Measurements from ENCODE around the gene PON3. TPM values are rescaled to one million over a fixed set of nuclear protein-coding genes. Genes with fewer than 3 reads are reported as not detected.
A peak's percentile ranks its signal among the peaks of the same experiment; 100 is the strongest.

The PON3 gene
- total and polyA plus RNA-seq, 3 experiments from 2014 or later: not detected

- Histone ChIP-seq H3K9me3 (ENCODE audit: low read length) (no peaks in the 10 kb centered on the region), H3K27ac (ENCODE audit: low read depth, low read length) (no peak overlapping the region), H3K36me3 (ENCODE audit: insufficient read depth, low read length) (no peaks in the 10 kb centered on the region), H3K27me3 (ENCODE audit: insufficient read depth, low read length, poor library complexity, severe bottlenecking) (no peaks in the 10 kb centered on the region), H3K4me1 (ENCODE audit: insufficient read depth, low read length) (no peaks in the 10 kb centered on the region), H3K4me3 (ENCODE audit: low read length) (no peak overlapping the region)
- Mint-ChIP-seq H3K4me1 (no peaks in the 10 kb centered on the region), H3K4me3 (no peak overlapping the region), H3K36me3 (no peaks in the 10 kb centered on the region), H3K27me3 (peaks cover 5 to 6% of the 10 kb centered on the region in 2 donors), H3K9me3 (no peaks in the 10 kb centered on the region), H3K27ac (no peak overlapping the region)
- CTCF ChIA-PET: no interaction called here
- no peak for DNase-seq
- POLR2A ChIA-PET: no interaction called here
Observed at GRCh38 chr7:95342642-95343307, 53.4 kb downstream of the PON3 start.

- Histone ChIP-seq H3K27me3 (ENCODE audit: insufficient read depth, low read length, poor library complexity, severe bottlenecking) (no peaks in the 10 kb centered on the region), H3K36me3 (ENCODE audit: insufficient read depth, low read length) (no peaks in the 10 kb centered on the region), H3K27ac (ENCODE audit: low read depth, low read length) (no peak overlapping the region), H3K4me3 (ENCODE audit: low read length) (no peak overlapping the region), H3K4me1 (ENCODE audit: insufficient read depth, low read length) (no peaks in the 10 kb centered on the region), H3K9me3 (ENCODE audit: low read length) (no peaks in the 10 kb centered on the region)
- no peak for DNase-seq
- Mint-ChIP-seq H3K27ac (no peak overlapping the region), H3K9me3 (no peaks in the 10 kb centered on the region), H3K27me3 (peaks cover 3 to 4% of the 10 kb centered on the region in 2 donors), H3K4me3 (no peak overlapping the region), H3K4me1 (no peaks in the 10 kb centered on the region), H3K36me3 (no peaks in the 10 kb centered on the region)
- CTCF ChIA-PET: no interaction called here
- POLR2A ChIA-PET: no interaction called here
Observed at GRCh38 chr7:95342029-95342428, 54.1 kb downstream of the PON3 start.

- Mint-ChIP-seq H3K27me3 (peaks cover 2 to 3% of the 10 kb centered on the region in 2 donors), H3K9me3 (no peaks in the 10 kb centered on the region)
Observed at GRCh38 chr7:95340491-95340890, 55.7 kb downstream of the PON3 start.

GRCh38 chr7:95338832-95339231, 57.3 kb downstream of the PON3 start:
- H3K9me3 Mint-ChIP-seq: no peaks in the 10 kb centered on the region
- no peak overlapping the region for H3K4me3 ChIP-seq (ENCODE audit: low read length)
- no peak overlapping the region for H3K4me3 Mint-ChIP-seq
- no peaks in the 10 kb centered on the region for H3K36me3 ChIP-seq (ENCODE audit: insufficient read depth, low read length)
- ChIA-PET POLR2A (no interaction called here), CTCF (no interaction called here)
- no peaks in the 10 kb centered on the region for H3K4me1 ChIP-seq (ENCODE audit: insufficient read depth, low read length)
- H3K27ac ChIP-seq (ENCODE audit: low read depth, low read length): no peak overlapping the region
- H3K27me3 Mint-ChIP-seq: peaks cover 0 to 2% of the 10 kb centered on the region in 2 donors
- H3K9me3 ChIP-seq (ENCODE audit: low read length): no peaks in the 10 kb centered on the region
- DNase-seq: no peak
- no peak overlapping the region for H3K27ac Mint-ChIP-seq
- no peaks in the 10 kb centered on the region for H3K27me3 ChIP-seq (ENCODE audit: insufficient read depth, low read length, poor library complexity, severe bottlenecking)
- no peaks in the 10 kb centered on the region for H3K36me3 Mint-ChIP-seq
- peaks cover 0 to 4% (median 0%) of the 10 kb centered on the region in 3 donors for H3K4me1 Mint-ChIP-seq

More at GRCh38 chr7:95340491-95340890, 55.7 kb downstream of the PON3 start:
- ChIA-PET CTCF (no interaction called here), POLR2A (no interaction called here)
- Histone ChIP-seq H3K9me3 (ENCODE audit: low read length) (no peaks in the 10 kb centered on the region), H3K36me3 (ENCODE audit: insufficient read depth, low read length) (no peaks in the 10 kb centered on the region), H3K27ac (ENCODE audit: low read depth, low read length) (no peak overlapping the region), H3K4me1 (ENCODE audit: insufficient read depth, low read length) (no peaks in the 10 kb centered on the region), H3K27me3 (ENCODE audit: insufficient read depth, low read length, poor library complexity, severe bottlenecking) (no peaks in the 10 kb centered on the region), H3K4me3 (ENCODE audit: low read length) (no peak overlapping the region)
- H3K4me1 Mint-ChIP-seq: no peaks in the 10 kb centered on the region
- H3K4me3 Mint-ChIP-seq: no peak overlapping the region
- H3K27ac Mint-ChIP-seq: no peak overlapping the region
- DNase-seq: no peak
- H3K36me3 Mint-ChIP-seq: no peaks in the 10 kb centered on the region

GRCh38 chr7:95335093-95335492, 61.1 kb downstream of the PON3 start:
- no peak for DNase-seq
- Histone ChIP-seq H3K9me3 (ENCODE audit: low read length) (no peaks in the 10 kb centered on the region), H3K36me3 (ENCODE audit: insufficient read depth, low read length) (no peaks in the 10 kb centered on the region), H3K4me1 (ENCODE audit: insufficient read depth, low read length) (peaks cover 5% of the 10 kb centered on the region), H3K27ac (ENCODE audit: low read depth, low read length) (no peak overlapping the region), H3K4me3 (ENCODE audit: low read length) (no peak overlapping the region), H3K27me3 (ENCODE audit: insufficient read depth, low read length, poor library complexity, severe bottlenecking) (no peaks in the 10 kb centered on the region)
- POLR2A ChIA-PET: no interaction called here
- Mint-ChIP-seq H3K27me3 (peaks cover 0 to under 1% of the 10 kb centered on the region in 2 donors), H3K27ac (peak overlapping the region in 1 of 8 donors; percentile 39), H3K4me1 (peaks cover 7 to 17% (median 13%) of the 10 kb centered on the region in 3 donors), H3K4me3 (no peak overlapping the region), H3K36me3 (no peaks in the 10 kb centered on the region), H3K9me3 (no peaks in the 10 kb centered on the region)
- CTCF ChIA-PET: no interaction called here

- Mint-ChIP-seq H3K27me3 (no peaks in the 10 kb centered on the region), H3K4me1 (peaks cover 9 to 20% (median 15%) of the 10 kb centered on the region in 3 donors), H3K4me3 (no peak overlapping the region), H3K36me3 (no peaks in the 10 kb centered on the region), H3K9me3 (no peaks in the 10 kb centered on the region), H3K27ac (no peak overlapping the region)
- H3K4me3 ChIP-seq (ENCODE audit: low read length): no peak overlapping the region
- no peak for DNase-seq
- H3K36me3 ChIP-seq (ENCODE audit: insufficient read depth, low read length): no peaks in the 10 kb centered on the region
- ChIA-PET POLR2A (no interaction called here), CTCF (no interaction called here)
- H3K9me3 ChIP-seq (ENCODE audit: low read length): no peaks in the 10 kb centered on the region
- H3K27me3 ChIP-seq (ENCODE audit: insufficient read depth, low read length, poor library complexity, severe bottlenecking): no peaks in the 10 kb centered on the region
- peaks cover 5% of the 10 kb centered on the region for H3K4me1 ChIP-seq (ENCODE audit: insufficient read depth, low read length)
- H3K27ac ChIP-seq (ENCODE audit: low read depth, low read length): no peak overlapping the region
Observed at GRCh38 chr7:95334447-95334846, 61.7 kb downstream of the PON3 start.

- no peaks in the 10 kb centered on the region for H3K9me3 Mint-ChIP-seq
- no peaks in the 10 kb centered on the region for H3K36me3 ChIP-seq (ENCODE audit: insufficient read depth, low read length)
- peaks cover 0 to 5% (median 0%) of the 10 kb centered on the region in 3 donors for H3K36me3 Mint-ChIP-seq
- peaks cover 0 to 5% of the 10 kb centered on the region in 2 donors for H3K27me3 Mint-ChIP-seq
- POLR2A ChIA-PET: no interaction called here
- peak overlapping the region; percentile 49 to 83 (median 77) for H3K4me3 Mint-ChIP-seq
- H3K4me1 Mint-ChIP-seq: peaks cover 10 to 20% (median 15%) of the 10 kb centered on the region in 3 donors
- peak overlapping the region; percentile 31 for H3K4me3 ChIP-seq (ENCODE audit: low read length)
- CTCF ChIA-PET: no interaction called here
- H3K9me3 ChIP-seq (ENCODE audit: low read length): no peaks in the 10 kb centered on the region
- H3K4me1 ChIP-seq (ENCODE audit: insufficient read depth, low read length): peaks cover 5% of the 10 kb centered on the region
- DNase-seq: no peak
- no peak overlapping the region for H3K27ac ChIP-seq (ENCODE audit: low read depth, low read length)
- H3K27ac Mint-ChIP-seq: peak overlapping the region in 7 of 8 donors; percentile 61 to 89 (median 76)
- H3K27me3 ChIP-seq (ENCODE audit: insufficient read depth, low read length, poor library complexity, severe bottlenecking): no peaks in the 10 kb centered on the region
Observed at GRCh38 chr7:95330961-95331337, 65.2 kb downstream of the PON3 start.

GRCh38 chr7:95330204-95330960, 65.8 kb downstream of the PON3 start:
- no peaks in the 10 kb centered on the region for H3K36me3 ChIP-seq (ENCODE audit: insufficient read depth, low read length)
- Mint-ChIP-seq H3K27me3 (peaks cover 0 to 10% of the 10 kb centered on the region in 2 donors), H3K4me1 (peaks cover 10 to 20% (median 17%) of the 10 kb centered on the region in 3 donors), H3K9me3 (no peaks in the 10 kb centered on the region), H3K4me3 (peak overlapping the region; percentile 49 to 83 (median 77)), H3K36me3 (peaks cover 0 to 6% (median 0%) of the 10 kb centered on the region in 3 donors), H3K27ac (peak overlapping the region in 7 of 8 donors; percentile 61 to 89 (median 76))
- ChIA-PET CTCF (no interaction called here), POLR2A (no interaction called here)
- no peaks in the 10 kb centered on the region for H3K9me3 ChIP-seq (ENCODE audit: low read length)
- H3K27ac ChIP-seq (ENCODE audit: low read depth, low read length): no peak overlapping the region
- DNase-seq: peak in 2 of 5 donors; percentile 7 to 16
- peaks cover 5% of the 10 kb centered on the region for H3K4me1 ChIP-seq (ENCODE audit: insufficient read depth, low read length)
- H3K4me3 ChIP-seq (ENCODE audit: low read length): peak overlapping the region; percentile 31
- no peaks in the 10 kb centered on the region for H3K27me3 ChIP-seq (ENCODE audit: insufficient read depth, low read length, poor library complexity, severe bottlenecking)
